Colonic mucosa (tissue), 4 donors: Measurements from ENCODE around the gene C2orf78. TPM values are rescaled to one million over a fixed set of nuclear protein-coding genes. Genes with fewer than 3 reads are reported as not detected.

Experiments used
- DNase-seq: peaks from one replicate; pipeline ENCODE4 v3.0.0-alpha.2; 2020
- H3K27ac ChIP-seq: fragments of 200-600 bp; one replicate; pipeline ENCODE4 v1.8.0; 2021
- H3K27me3 ChIP-seq: fragments of 200-600 bp; one replicate; pipeline ENCODE4 v1.8.0; 2021
- H3K36me3 ChIP-seq: fragments of 200-600 bp; one replicate; pipeline ENCODE4 v1.8.0; 2021
- H3K4me1 ChIP-seq: fragments of 200-600 bp; one replicate; pipeline ENCODE4 v1.8.0; 2021; ENCODE audit warnings: mild to moderate bottlenecking
- H3K4me3 ChIP-seq: fragments of 200-600 bp; one replicate; pipeline ENCODE4 v1.8.0; 2021
- H3K9ac ChIP-seq, 2 donors: one replicate each; pipeline ENCODE4 v1.7.0; 2013; ENCODE audit warnings: control low read depth in 2 of 2, low read depth in 2 of 2, low read length in 2 of 2
- H3K9me3 ChIP-seq: fragments of 200-600 bp; one replicate; pipeline ENCODE4 v1.8.0; 2021
- CTCF ChIP-seq: fragments of 200-600 bp; IDR thresholded peaks from one replicate; pipeline ENCODE4 v1.8.0; 2022; ENCODE audit warnings: antibody characterized with exemption, mild to moderate bottlenecking
- intact Hi-C: fragments of 100-400 bp; cut with DNase I; formaldehyde crosslinking; loops from one replicate; pipeline ENCODE4 v1.14.1; 2022
- total RNA-seq, 2 donors: library from RNA; stranded (reverse); fragmentation: NEBNext Ultra II Directional in 1 of 2; extraction: Animal tissue kit (Norgen Biotek cat#: 25700) in 1 of 2; gene quantifications; one replicate each; pipeline ENCODE4 v1.2.1, GENCODE V29; 2021
- donor health status: healthy.
- donor health status: DM: no; HTN: no; CAD: no.
- donor health status: DM: no; HTN: no; CAD: no.

The C2orf78 gene
- total RNA-seq, 2 donors from 2014 or later, result not detected

GRCh38 chr2:73839653-73840411, 55.8 kb downstream of the C2orf78 start:
- no peaks in the 10 kb centered on the region for H3K4me1 ChIP-seq
- H3K36me3 ChIP-seq, result no peaks in the 10 kb centered on the region
- H3K9ac ChIP-seq, result no peak overlapping the region
- H3K27ac ChIP-seq, result peak overlapping the region; percentile 9
- H3K9me3 ChIP-seq, result no peaks in the 10 kb centered on the region
- no peak overlapping the region for H3K4me3 ChIP-seq
- intact Hi-C loops, result no loop called here
- H3K27me3 ChIP-seq, result no peaks in the 10 kb centered on the region
- DNase-seq, result no peak
- TF ChIP-seq CTCF, result no peak

GRCh38 chr2:73841912-73842738, 58.1 kb downstream of the C2orf78 start:
- H3K4me1 ChIP-seq, result no peaks in the 10 kb centered on the region
- TF ChIP-seq CTCF, result no peak
- H3K36me3 ChIP-seq, result no peaks in the 10 kb centered on the region
- H3K9ac ChIP-seq, result no peak overlapping the region
- intact Hi-C loops, result no loop called here
- H3K4me3 ChIP-seq, result no peak overlapping the region
- DNase-seq, result peak; percentile 60
- no peaks in the 10 kb centered on the region for H3K27me3 ChIP-seq
- H3K9me3 ChIP-seq, result no peaks in the 10 kb centered on the region
- peak overlapping the region; percentile 36 for H3K27ac ChIP-seq

- peak overlapping the region; percentile 36 for H3K27ac ChIP-seq
Measured at GRCh38 chr2:73842739-73843019, 58.7 kb downstream of the C2orf78 start.

GRCh38 chr2:73844087-73844486, 60.1 kb downstream of the C2orf78 start:
- no peaks in the 10 kb centered on the region for H3K27me3 ChIP-seq

More at GRCh38 chr2:73842739-73843019, 58.7 kb downstream of the C2orf78 start:
- no peaks in the 10 kb centered on the region for H3K4me1 ChIP-seq
- no peak overlapping the region for H3K9ac ChIP-seq
- no peaks in the 10 kb centered on the region for H3K36me3 ChIP-seq
- no peaks in the 10 kb centered on the region for H3K27me3 ChIP-seq
- no peak for DNase-seq
- H3K9me3 ChIP-seq, result no peaks in the 10 kb centered on the region
- intact Hi-C loops, result no loop called here
- H3K4me3 ChIP-seq, result no peak overlapping the region
- no peak for TF ChIP-seq CTCF

GRCh38 chr2:73850009-73850408, 66.0 kb downstream of the C2orf78 start:
- H3K27ac ChIP-seq, result no peak overlapping the region

More at GRCh38 chr2:73844087-73844486, 60.1 kb downstream of the C2orf78 start:
- no peak for TF ChIP-seq CTCF
- no peak overlapping the region for H3K27ac ChIP-seq
- DNase-seq, result no peak
- H3K4me1 ChIP-seq, result no peaks in the 10 kb centered on the region
- intact Hi-C loops, result no loop called here
- no peak overlapping the region for H3K4me3 ChIP-seq
- H3K9ac ChIP-seq, result no peak overlapping the region
- no peaks in the 10 kb centered on the region for H3K36me3 ChIP-seq
- H3K9me3 ChIP-seq, result no peaks in the 10 kb centered on the region

More at GRCh38 chr2:73850009-73850408, 66.0 kb downstream of the C2orf78 start:
- H3K4me1 ChIP-seq, result no peaks in the 10 kb centered on the region
- no peak overlapping the region for H3K9ac ChIP-seq
- intact Hi-C loops, result no loop called here
- no peaks in the 10 kb centered on the region for H3K27me3 ChIP-seq
- no peak overlapping the region for H3K4me3 ChIP-seq
- H3K36me3 ChIP-seq, result peaks cover 11% of the 10 kb centered on the region
- H3K9me3 ChIP-seq, result no peaks in the 10 kb centered on the region
- DNase-seq, result no peak
- no peak for TF ChIP-seq CTCF
